Fibroblast of mammary gland (primary cell): ENCODE results near the gene IL6.

Experiments
- DNase-seq: peaks from one replicate; pipeline ENCODE4 v3.0.0-alpha.2; 2010; ENCODE audit warnings: low read depth
- H3K4me3 ChIP-seq: 2 replicates; pipeline ENCODE4 v1.5.1; 2011; ENCODE audit warnings: low read depth, mild to moderate bottlenecking, low read length, moderate library complexity; ENCODE audit not compliant: control insufficient read depth
- TF ChIP-seq, protein P1 (sequence below): conservative IDR thresholded peaks from 2 replicates; pipeline ENCODE4 v1.5.1; 2011; ENCODE audit warnings: low read depth, low read length, inconsistent platforms; ENCODE audit not compliant: control insufficient read depth, insufficient read depth

The IL6 gene

GRCh38 chr7:22709857-22710256 lies 17.1 kb upstream of the IL6 start:
- H3K4me3 ChIP-seq, result no peak overlapping the region
- DNase-seq, result no peak
- TF ChIP-seq, protein P1, sequence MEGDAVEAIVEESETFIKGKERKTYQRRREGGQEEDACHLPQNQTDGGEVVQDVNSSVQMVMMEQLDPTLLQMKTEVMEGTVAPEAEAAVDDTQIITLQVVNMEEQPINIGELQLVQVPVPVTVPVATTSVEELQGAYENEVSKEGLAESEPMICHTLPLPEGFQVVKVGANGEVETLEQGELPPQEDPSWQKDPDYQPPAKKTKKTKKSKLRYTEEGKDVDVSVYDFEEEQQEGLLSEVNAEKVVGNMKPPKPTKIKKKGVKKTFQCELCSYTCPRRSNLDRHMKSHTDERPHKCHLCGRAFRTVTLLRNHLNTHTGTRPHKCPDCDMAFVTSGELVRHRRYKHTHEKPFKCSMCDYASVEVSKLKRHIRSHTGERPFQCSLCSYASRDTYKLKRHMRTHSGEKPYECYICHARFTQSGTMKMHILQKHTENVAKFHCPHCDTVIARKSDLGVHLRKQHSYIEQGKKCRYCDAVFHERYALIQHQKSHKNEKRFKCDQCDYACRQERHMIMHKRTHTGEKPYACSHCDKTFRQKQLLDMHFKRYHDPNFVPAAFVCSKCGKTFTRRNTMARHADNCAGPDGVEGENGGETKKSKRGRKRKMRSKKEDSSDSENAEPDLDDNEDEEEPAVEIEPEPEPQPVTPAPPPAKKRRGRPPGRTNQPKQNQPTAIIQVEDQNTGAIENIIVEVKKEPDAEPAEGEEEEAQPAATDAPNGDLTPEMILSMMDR, result no peak

- TF ChIP-seq, protein P1, result no peak
- no peak for DNase-seq
- no peak overlapping the region for H3K4me3 ChIP-seq
Observed at GRCh38 chr7:22712999-22713398, 14.0 kb upstream of the IL6 start.

DNA sequence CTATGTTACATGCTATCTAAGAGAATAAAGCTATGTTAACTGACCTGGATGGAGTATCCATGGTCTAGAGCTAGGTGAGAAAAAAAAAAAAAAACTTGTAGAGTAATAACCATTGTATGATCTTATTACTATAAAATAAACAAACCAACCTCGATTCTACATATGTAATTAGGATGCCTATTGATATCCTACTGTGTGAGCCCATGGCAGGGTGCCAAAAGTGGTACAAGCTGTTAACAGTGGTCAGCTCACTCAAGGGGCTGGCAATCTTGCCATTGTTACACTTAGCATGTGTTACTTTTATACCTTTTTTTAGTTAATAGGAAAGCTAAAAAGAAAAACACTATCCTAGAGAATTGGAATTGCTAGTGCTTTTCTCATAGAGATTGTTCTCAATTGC lies 13.5 kb upstream of the IL6 start:
- TF ChIP-seq, protein P1, result no peak
- no peak overlapping the region for H3K4me3 ChIP-seq

GRCh38 chr7:22715969-22716368 lies 11.0 kb upstream of the IL6 start:
- DNase-seq, result no peak
- TF ChIP-seq, protein P1, result no peak
- H3K4me3 ChIP-seq, result no peak overlapping the region

More for the DNA sequence above, 13.5 kb upstream of the IL6 start:
- DNase-seq, result no peak

- no peak overlapping the region for H3K4me3 ChIP-seq
- DNase-seq, result no peak
- TF ChIP-seq, protein P1, result no peak
Observed at GRCh38 chr7:22717760-22718159, 9.2 kb upstream of the IL6 start.

DNA sequence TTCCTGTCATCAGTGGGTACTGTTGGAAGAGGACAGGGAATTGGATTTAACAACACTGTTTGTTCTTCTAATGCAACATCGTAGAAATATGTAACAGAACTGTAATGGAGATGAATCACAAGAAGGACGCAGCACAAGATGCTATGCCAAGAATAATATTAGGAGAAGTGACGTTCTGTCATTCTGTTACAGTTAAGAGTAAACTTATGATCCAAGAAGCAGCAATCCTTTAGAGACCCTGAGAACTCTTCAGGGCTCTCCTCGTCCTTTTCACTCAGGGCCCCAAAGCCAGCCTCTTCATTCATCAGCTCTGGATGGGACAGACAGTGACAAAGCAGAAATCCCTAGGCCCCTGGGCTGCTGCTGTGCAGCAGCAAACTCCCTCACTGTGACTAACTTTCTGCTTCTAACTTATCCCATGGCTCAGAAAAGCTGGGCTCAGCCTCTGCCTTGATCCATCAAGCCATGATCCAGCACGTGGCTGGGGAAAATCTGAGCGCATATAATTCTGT lies 8.7 kb upstream of the IL6 start:
- TF ChIP-seq, protein P1, result no peak
- peak; percentile 96 for DNase-seq
- no peak overlapping the region for H3K4me3 ChIP-seq

GRCh38 chr7:22718911-22719420 lies 8.0 kb upstream of the IL6 start:
- no peak overlapping the region for H3K4me3 ChIP-seq
- TF ChIP-seq, protein P1, result no peak
- DNase-seq, result peak; percentile 55
